Right lobe of liver (tissue), 4 donors: ENCODE data around the gene SLC8A1.

Experiments used
- CTCF ChIP-seq, 4 donors: fragments of 200-600 bp in 3 of 4; fragments of 450-650 bp in 1 of 4; IDR thresholded peaks; one replicate each; pipeline versions ENCODE4 v1.5.1 to v1.8.0; 2016 to 2022; ENCODE audit warnings: antibody characterized with exemption in 4 of 4, mild to moderate bottlenecking in 2 of 4
- POLR2A ChIP-seq: fragments of 450-650 bp; IDR thresholded peaks from one replicate; pipeline ENCODE4 v1.6.1; 2017; ENCODE audit warnings: antibody characterized with exemption, mild to moderate bottlenecking
- donor health status: DM: no; HTN: no; CAD: no.
- donor health status: DM: no; HTN: no; CAD: no.
- donor health status: DM: no; HTN: yes; CAD: no.

GRCh38 chr2:40093021-40093675 lies 358.7 kb downstream of the SLC8A1 start:
- no peak for TF ChIP-seq CTCF (IDR thresholded peaks at IDR 0.05)
- TF ChIP-seq POLR2A: no peak
